ENCODE measurements around the gene SPTLC1.

- TF ChIP-seq, protein P1, sequence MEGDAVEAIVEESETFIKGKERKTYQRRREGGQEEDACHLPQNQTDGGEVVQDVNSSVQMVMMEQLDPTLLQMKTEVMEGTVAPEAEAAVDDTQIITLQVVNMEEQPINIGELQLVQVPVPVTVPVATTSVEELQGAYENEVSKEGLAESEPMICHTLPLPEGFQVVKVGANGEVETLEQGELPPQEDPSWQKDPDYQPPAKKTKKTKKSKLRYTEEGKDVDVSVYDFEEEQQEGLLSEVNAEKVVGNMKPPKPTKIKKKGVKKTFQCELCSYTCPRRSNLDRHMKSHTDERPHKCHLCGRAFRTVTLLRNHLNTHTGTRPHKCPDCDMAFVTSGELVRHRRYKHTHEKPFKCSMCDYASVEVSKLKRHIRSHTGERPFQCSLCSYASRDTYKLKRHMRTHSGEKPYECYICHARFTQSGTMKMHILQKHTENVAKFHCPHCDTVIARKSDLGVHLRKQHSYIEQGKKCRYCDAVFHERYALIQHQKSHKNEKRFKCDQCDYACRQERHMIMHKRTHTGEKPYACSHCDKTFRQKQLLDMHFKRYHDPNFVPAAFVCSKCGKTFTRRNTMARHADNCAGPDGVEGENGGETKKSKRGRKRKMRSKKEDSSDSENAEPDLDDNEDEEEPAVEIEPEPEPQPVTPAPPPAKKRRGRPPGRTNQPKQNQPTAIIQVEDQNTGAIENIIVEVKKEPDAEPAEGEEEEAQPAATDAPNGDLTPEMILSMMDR (IDR thresholded peaks at IDR 0.05; ENCODE audit: low read depth, low read length) = no peak
- no peak for TF ChIP-seq POLR2A (IDR thresholded peaks at IDR 0.05; ENCODE audit: extremely low read depth, insufficient read length)
These were observed 111.7 kb downstream of the SPTLC1 start for GRCh38 chr9:92003308-92004044.

All from NB4 (cell line).